Nephron (organoid): ENCODE measurements around the gene SMG6.
A peak's percentile ranks its signal among the peaks of the same experiment; 100 is the strongest.

ENCODE experiments used
- H3K27ac Mint-ChIP-seq, 3 experiments: 2 replicates each; pipeline ENCODE4 v1.8.0; 2020; ENCODE audit warnings: mixed read lengths in 3 of 3, mild to moderate bottlenecking in 2 of 3, moderate library complexity in 1 of 3
- H3K27me3 Mint-ChIP-seq: 2 replicates; pipeline ENCODE4 v1.8.0; 2021; ENCODE audit warnings: low read depth, mild to moderate bottlenecking, moderate library complexity, mixed read lengths
- H3K36me3 Mint-ChIP-seq: 2 replicates; pipeline ENCODE4 v1.8.0; 2020; ENCODE audit warnings: low read depth, mixed read lengths
- H3K4me1 Mint-ChIP-seq: 2 replicates; pipeline ENCODE4 v1.8.0; 2020; ENCODE audit warnings: mixed read lengths
- H3K4me3 Mint-ChIP-seq, 3 experiments: 2 replicates each; pipeline ENCODE4 v1.8.0; 2020; ENCODE audit warnings: mild to moderate bottlenecking in 3 of 3, mixed read lengths in 3 of 3, moderate library complexity in 2 of 3
- H3K9me3 Mint-ChIP-seq: 2 replicates; pipeline ENCODE4 v1.8.0; 2020; ENCODE audit warnings: mixed read lengths
- TF ChIP-seq, protein P1 (sequence below), 3 experiments: fragments of 200-600 bp; sonication (generic); IDR thresholded peaks; one replicate each; pipeline ENCODE4 v1.5.0; 2021; ENCODE audit warnings: antibody characterized with exemption in 3 of 3; ENCODE audit not compliant: unreplicated experiment in 3 of 3

The SMG6 gene

DNA sequence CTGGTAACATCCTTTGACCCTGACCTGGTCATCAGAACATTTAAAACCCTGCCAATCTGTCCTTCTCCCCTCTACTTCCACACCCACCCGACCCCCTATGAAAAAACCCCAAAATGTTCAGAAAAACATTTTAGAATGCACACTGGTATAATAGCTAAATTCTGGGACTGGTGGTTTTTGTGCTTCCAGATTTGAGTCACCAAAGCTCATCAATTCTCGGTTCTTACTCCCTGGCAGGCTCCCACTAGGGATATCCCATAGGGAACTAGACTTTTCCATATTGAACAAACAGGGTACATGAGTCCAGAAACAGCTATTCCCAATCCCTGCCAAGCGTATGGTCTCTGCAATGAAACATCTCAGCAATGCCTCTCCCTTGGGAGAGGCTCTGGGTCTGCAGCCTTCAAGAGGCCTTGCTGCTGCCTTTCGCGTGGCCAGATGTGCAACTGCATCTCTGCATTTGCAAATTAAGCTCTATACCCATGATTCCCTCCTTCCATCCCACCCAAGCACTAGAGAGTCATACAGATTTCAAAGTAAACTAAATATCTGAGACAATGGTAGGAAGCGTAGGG, 67.7 kb downstream of the SMG6 start:
- Mint-ChIP-seq H3K4me1 (peaks cover 79% of the 10 kb centered on the region), H3K27ac (peak overlapping the region; percentile 88 to 98 (median 96)), H3K4me3 (peak overlapping the region in 1 of 3 experiments; percentile 22), H3K27me3 (no peaks in the 10 kb centered on the region), H3K36me3 (peaks cover 35% of the 10 kb centered on the region), H3K9me3 (no peaks in the 10 kb centered on the region)
- TF ChIP-seq, protein P1, sequence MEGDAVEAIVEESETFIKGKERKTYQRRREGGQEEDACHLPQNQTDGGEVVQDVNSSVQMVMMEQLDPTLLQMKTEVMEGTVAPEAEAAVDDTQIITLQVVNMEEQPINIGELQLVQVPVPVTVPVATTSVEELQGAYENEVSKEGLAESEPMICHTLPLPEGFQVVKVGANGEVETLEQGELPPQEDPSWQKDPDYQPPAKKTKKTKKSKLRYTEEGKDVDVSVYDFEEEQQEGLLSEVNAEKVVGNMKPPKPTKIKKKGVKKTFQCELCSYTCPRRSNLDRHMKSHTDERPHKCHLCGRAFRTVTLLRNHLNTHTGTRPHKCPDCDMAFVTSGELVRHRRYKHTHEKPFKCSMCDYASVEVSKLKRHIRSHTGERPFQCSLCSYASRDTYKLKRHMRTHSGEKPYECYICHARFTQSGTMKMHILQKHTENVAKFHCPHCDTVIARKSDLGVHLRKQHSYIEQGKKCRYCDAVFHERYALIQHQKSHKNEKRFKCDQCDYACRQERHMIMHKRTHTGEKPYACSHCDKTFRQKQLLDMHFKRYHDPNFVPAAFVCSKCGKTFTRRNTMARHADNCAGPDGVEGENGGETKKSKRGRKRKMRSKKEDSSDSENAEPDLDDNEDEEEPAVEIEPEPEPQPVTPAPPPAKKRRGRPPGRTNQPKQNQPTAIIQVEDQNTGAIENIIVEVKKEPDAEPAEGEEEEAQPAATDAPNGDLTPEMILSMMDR (IDR thresholded peaks at IDR 0.05; ENCODE audit: unreplicated experiment in 3 of 3), result no peak

DNA sequence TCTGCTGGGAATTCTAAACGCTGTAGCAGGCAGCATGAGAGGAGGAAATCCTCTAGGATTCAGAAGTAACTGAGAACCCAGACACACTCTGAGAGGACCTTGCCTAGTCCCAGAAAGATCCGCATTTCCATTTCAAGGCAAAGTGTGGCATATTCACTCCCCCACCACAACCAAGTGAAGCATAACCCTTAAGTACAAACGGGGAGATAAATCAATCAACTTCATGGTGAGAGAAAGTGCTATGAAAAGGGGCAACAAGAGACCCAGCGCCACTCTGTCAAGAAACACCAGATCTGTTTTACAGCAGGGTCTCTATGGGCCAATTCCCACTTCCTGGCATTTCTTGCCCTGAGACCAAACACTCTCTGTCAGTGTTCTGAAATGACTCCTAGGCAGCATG, 68.3 kb downstream of the SMG6 start:
- H3K27ac Mint-ChIP-seq, result peak overlapping the region; percentile 88 to 98 (median 96)
- no peaks in the 10 kb centered on the region for H3K27me3 Mint-ChIP-seq
- TF ChIP-seq, protein P1 (IDR thresholded peaks at IDR 0.05; ENCODE audit: unreplicated experiment in 3 of 3), result no peak
- peaks cover 80% of the 10 kb centered on the region for H3K4me1 Mint-ChIP-seq
- peaks cover 35% of the 10 kb centered on the region for H3K36me3 Mint-ChIP-seq
- H3K4me3 Mint-ChIP-seq, result no peak overlapping the region
- no peaks in the 10 kb centered on the region for H3K9me3 Mint-ChIP-seq

DNA sequence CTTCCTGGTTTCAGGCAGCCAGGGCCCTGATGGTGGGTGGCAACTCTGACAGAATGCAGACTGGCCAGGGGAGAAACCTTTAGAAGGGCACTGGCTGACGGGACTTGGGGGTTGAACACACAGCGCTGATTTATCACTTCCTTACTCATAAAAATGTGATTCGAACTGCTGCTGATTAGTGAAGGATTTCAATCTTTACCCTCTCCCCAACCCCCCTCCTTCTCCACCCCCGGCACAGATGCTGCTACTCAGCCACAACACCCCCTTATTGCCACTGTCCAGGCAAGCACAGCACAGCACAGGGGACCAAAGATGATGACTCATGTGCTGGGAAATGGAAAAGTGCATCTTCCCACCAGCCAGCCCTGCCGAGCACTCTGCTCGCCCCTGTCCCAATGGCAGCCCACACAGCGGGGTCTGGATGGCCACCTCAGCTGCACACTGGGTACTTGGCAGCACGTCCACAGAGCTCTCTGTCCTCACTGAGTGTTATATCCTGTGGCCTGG, 70.1 kb downstream of the SMG6 start:
- peak overlapping the region; percentile 79 to 97 (median 83) for H3K27ac Mint-ChIP-seq
- peaks cover 82% of the 10 kb centered on the region for H3K4me1 Mint-ChIP-seq
- H3K4me3 Mint-ChIP-seq, result no peak overlapping the region
- TF ChIP-seq, protein P1 (IDR thresholded peaks at IDR 0.05; ENCODE audit: unreplicated experiment in 3 of 3), result no peak
- no peaks in the 10 kb centered on the region for H3K9me3 Mint-ChIP-seq
- peaks cover 38% of the 10 kb centered on the region for H3K36me3 Mint-ChIP-seq
- H3K27me3 Mint-ChIP-seq, result no peaks in the 10 kb centered on the region

DNA sequence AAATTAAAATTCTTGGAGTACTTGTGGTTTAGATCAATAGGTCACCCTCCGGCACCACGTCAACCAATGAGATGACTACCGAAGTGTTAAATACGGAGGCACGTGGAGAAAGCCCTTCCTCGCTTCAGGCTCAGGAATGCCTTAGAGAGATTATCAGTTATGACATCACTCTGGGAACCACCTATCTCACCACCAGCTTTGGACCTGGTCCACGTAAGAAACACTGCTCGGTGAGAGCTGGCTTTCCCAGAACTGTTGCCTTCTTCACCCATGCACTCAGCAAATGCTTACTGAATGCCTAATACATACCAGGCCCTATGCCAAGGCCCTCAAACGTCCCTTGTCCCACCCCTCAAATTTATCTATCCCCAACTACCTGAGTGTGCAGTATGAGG, 71.3 kb downstream of the SMG6 start:
- TF ChIP-seq, protein P1 (IDR thresholded peaks at IDR 0.05; ENCODE audit: unreplicated experiment in 3 of 3), result no peak
- Mint-ChIP-seq H3K4me3 (no peak overlapping the region), H3K27me3 (no peaks in the 10 kb centered on the region), H3K4me1 (peaks cover 77% of the 10 kb centered on the region), H3K9me3 (no peaks in the 10 kb centered on the region), H3K27ac (peak overlapping the region; percentile 80 to 97 (median 83)), H3K36me3 (peaks cover 40% of the 10 kb centered on the region)

DNA sequence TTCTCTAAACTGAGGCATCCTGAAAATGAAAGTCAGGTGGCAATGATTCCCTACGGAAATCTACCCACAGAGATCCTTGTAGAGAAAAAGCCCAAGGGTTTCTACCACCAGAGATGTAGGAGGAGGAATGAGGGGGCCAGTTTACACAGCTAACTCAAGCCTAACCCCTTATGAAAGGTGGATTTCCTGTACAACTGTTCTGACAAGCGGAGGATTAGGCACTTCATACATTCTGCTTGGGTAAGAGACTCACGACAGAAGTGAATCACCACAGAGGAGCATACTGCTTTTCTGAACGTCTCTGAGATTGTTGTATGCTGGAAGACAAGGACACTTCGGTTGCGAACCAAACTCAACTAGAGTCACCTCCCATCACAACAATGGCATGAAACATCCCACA, 72.7 kb downstream of the SMG6 start:
- Mint-ChIP-seq H3K4me3 (no peak overlapping the region), H3K27ac (peak overlapping the region; percentile 80 to 84 (median 83)), H3K36me3 (peaks cover 40% of the 10 kb centered on the region), H3K9me3 (no peaks in the 10 kb centered on the region), H3K27me3 (no peaks in the 10 kb centered on the region), H3K4me1 (peaks cover 67% of the 10 kb centered on the region)
- TF ChIP-seq, protein P1 (IDR thresholded peaks at IDR 0.05; ENCODE audit: unreplicated experiment in 3 of 3), result no peak
